GM23338 (cell line): ENCODE results near the gene MRM2. TPM values are rescaled to one million over a fixed set of nuclear protein-coding genes. Genes with fewer than 3 reads are reported as not detected.

ENCODE experiments used
- ATAC-seq: fragments of 200-7000 bp; cut with Tn5 transposase; 3 replicates; pipeline ENCODE4 v1.9.1; 2020
- DNase-seq: peaks from one replicate; pipeline ENCODE4 v3.0.0-alpha.2; 2015; ENCODE audit warnings: low spot score
- H2AFZ ChIP-seq: fragments of 200-600 bp; sonication (generic); 2 replicates; pipeline ENCODE4 v1.8.0; 2016; ENCODE audit warnings: antibody characterized with exemption, mild to moderate bottlenecking, moderate library complexity
- H3F3A ChIP-seq: fragments of 200-600 bp; sonication (generic); replicated peaks from 2 replicates; pipeline ENCODE4 v1.8.0; 2017; ENCODE audit warnings: antibody characterized with exemption, mixed run types, low read depth
- H3K27ac ChIP-seq: fragments of 200-600 bp; sonication (generic); 2 replicates; pipeline ENCODE4 v1.6.1; 2016; ENCODE audit warnings: low read depth
- H3K27me3 ChIP-seq: fragments of 200-600 bp; sonication (generic); 2 replicates; pipeline ENCODE4 v1.8.0; 2016; ENCODE audit warnings: mild to moderate bottlenecking, mixed run types, moderate library complexity; ENCODE audit not compliant: insufficient read depth
- H3K36me3 ChIP-seq: fragments of 200-600 bp; sonication (generic); 2 replicates; pipeline ENCODE4 v1.8.0; 2016; ENCODE audit warnings: mild to moderate bottlenecking; ENCODE audit not compliant: insufficient read depth
- H3K4me1 ChIP-seq: fragments of 200-600 bp; sonication (generic); 2 replicates; pipeline ENCODE4 v1.8.0; 2016; ENCODE audit warnings: mild to moderate bottlenecking, moderate library complexity; ENCODE audit not compliant: insufficient read depth
- H3K4me2 ChIP-seq: fragments of 200-600 bp; sonication (generic); 2 replicates; pipeline ENCODE4 v1.7.1; 2017; ENCODE audit warnings: mixed run types
- H3K4me3 ChIP-seq: fragments of 200-600 bp; sonication (generic); 2 replicates; pipeline ENCODE4 v1.6.1; 2016; ENCODE audit warnings: mixed run types
- H3K79me2 ChIP-seq: fragments of 200-600 bp; sonication (generic); replicated peaks from 2 replicates; pipeline ENCODE4 v1.8.0; 2017; ENCODE audit warnings: mild to moderate bottlenecking; ENCODE audit not compliant: insufficient read depth
- H3K9me2 ChIP-seq: fragments of 200-600 bp; sonication (generic); 2 replicates; pipeline ENCODE4 v1.8.0; 2017; ENCODE audit not compliant: insufficient read depth
- H4K20me1 ChIP-seq: fragments of 200-600 bp; sonication (generic); replicated peaks from 2 replicates; pipeline ENCODE4 v1.8.0; 2017; ENCODE audit warnings: mild to moderate bottlenecking; ENCODE audit not compliant: insufficient read depth
- H3K27ac Mint-ChIP-seq: 2 replicates; pipeline ENCODE4 v1.8.0; 2020; ENCODE audit warnings: inconsistent platforms, mild to moderate bottlenecking, moderate library complexity, mixed read lengths
- H3K27me3 Mint-ChIP-seq: 3 replicates; pipeline ENCODE4 v1.8.0; 2022; ENCODE audit warnings: low read depth, mild to moderate bottlenecking, moderate library complexity, mixed read lengths, inconsistent platforms; ENCODE audit not compliant: insufficient read depth, poor library complexity
- H3K36me3 Mint-ChIP-seq: 3 replicates; pipeline ENCODE4 v1.8.0; 2021; ENCODE audit warnings: low read depth, mild to moderate bottlenecking, inconsistent platforms, moderate library complexity, mixed read lengths
- H3K4me1 Mint-ChIP-seq: 3 replicates; pipeline ENCODE4 v1.8.0; 2020; ENCODE audit warnings: mild to moderate bottlenecking, inconsistent platforms, mixed read lengths
- H3K4me3 Mint-ChIP-seq: 3 replicates; pipeline ENCODE4 v1.8.0; 2021; ENCODE audit warnings: moderate library complexity, mild to moderate bottlenecking, inconsistent platforms, mixed read lengths
- H3K9me3 Mint-ChIP-seq: 3 replicates; pipeline ENCODE4 v1.8.0; 2020; ENCODE audit warnings: moderate library complexity, mild to moderate bottlenecking, inconsistent platforms, mixed read lengths
- CREB1 ChIP-seq: fragments of 250-450 bp; sonication (Bioruptor Pico); IDR thresholded peaks from 2 replicates; pipeline ENCODE4 v1.5.0; 2020; ENCODE audit warnings: low read depth, mild to moderate bottlenecking, moderate library complexity
- CTCF ChIP-seq, 2 experiments: fragments of 200-600 bp in 1 of 2; sonication (generic) in 1 of 2; conservative IDR thresholded peaks; 2 replicates each; pipeline versions ENCODE4 v1.5.1 to v1.6.1; 2016 to 2017; ENCODE audit warnings: antibody characterized with exemption in 2 of 2, low read depth in 2 of 2, mild to moderate bottlenecking in 2 of 2, moderate library complexity in 1 of 2
- ETS1 ChIP-seq: IDR thresholded peaks from 2 replicates; pipeline ENCODE4 v1.6.1; 2016; ENCODE audit warnings: antibody characterized with exemption
- EZH2 ChIP-seq: fragments of 200-600 bp; sonication (generic); IDR thresholded peaks from one replicate; pipeline ENCODE4 v1.8.0; 2017; ENCODE audit warnings: antibody characterized with exemption, mild to moderate bottlenecking, low read depth; ENCODE audit not compliant: unreplicated experiment
- EZH2phosphoT487 ChIP-seq: fragments of 200-600 bp; sonication (generic); IDR thresholded peaks from one replicate; pipeline ENCODE4 v1.8.1; 2018; ENCODE audit warnings: antibody characterized with exemption; ENCODE audit not compliant: unreplicated experiment
- JUNB ChIP-seq: IDR thresholded peaks from one replicate; pipeline ENCODE4 v1.6.1; 2016; ENCODE audit warnings: antibody characterized with exemption; ENCODE audit not compliant: unreplicated experiment
- NANOG ChIP-seq: IDR thresholded peaks from 2 replicates; pipeline ENCODE4 v1.6.1; 2016; ENCODE audit warnings: antibody characterized with exemption, borderline replicate concordance
- POLR2AphosphoS5 ChIP-seq: IDR thresholded peaks from 2 replicates; pipeline ENCODE4 v1.6.1; 2016; ENCODE audit warnings: antibody characterized with exemption, low read depth
- REST ChIP-seq: IDR thresholded peaks from one replicate; pipeline ENCODE4 v1.6.1; 2018; ENCODE audit warnings: antibody characterized with exemption; ENCODE audit not compliant: unreplicated experiment
- ZNF114 ChIP-seq: fragments of 250-450 bp; sonication (Bioruptor Pico); IDR thresholded peaks from 2 replicates; pipeline ENCODE4 v1.5.0; 2020; ENCODE audit warnings: mild to moderate bottlenecking, moderate library complexity
- ZNF331 ChIP-seq: fragments of 250-450 bp; sonication (Bioruptor Pico); IDR thresholded peaks from 2 replicates; pipeline ENCODE4 v1.5.0; 2020; ENCODE audit warnings: low read depth, mild to moderate bottlenecking, moderate library complexity
- ZNF462 ChIP-seq: fragments of 250-450 bp; sonication (Bioruptor Pico); IDR thresholded peaks from 2 replicates; pipeline ENCODE4 v1.5.0; 2020; ENCODE audit warnings: mild to moderate bottlenecking, moderate library complexity
- polyA plus RNA-seq: library from polyadenylated mRNA; unstranded; fragments of >200 nt; fragmentation: Nextera tagmentation; extraction: Ambion mirVana; gene quantifications from 2 replicates; pipeline ENCODE4 v1.2.1, GENCODE V29; 2016
- total RNA-seq: library from RNA; depleted of rRNA; stranded (reverse); fragments of >200 nt; shearing (Covaris generic); gene quantifications from 2 replicates; pipeline ENCODE4 v1.2.3, GENCODE V29; 2014

MRM2 gene
- total and polyA plus RNA-seq, 2 experiments from 2014 or later, result 30.0 to 37.8 TPM

GRCh38 chr7:2211926-2212325 is 30.1 kb downstream of the MRM2 start:
- Histone ChIP-seq H3K36me3 (peaks cover 18% of the 10 kb centered on the region), H3K79me2 (no peaks in the 10 kb centered on the region; the same call in 1 of the 2 replicates), H3K4me1 (no peaks in the 10 kb centered on the region), H3K27me3 (no peaks in the 10 kb centered on the region), H3K4me3 (no peak overlapping the region), H3K27ac (no peak overlapping the region), H3K9me2 (no peaks in the 10 kb centered on the region), H2AFZ (no peak overlapping the region), H3K4me2 (no peak overlapping the region), H3F3A (no peaks in the 10 kb centered on the region), H4K20me1 (0 out of 2 replicates have a peak, but pooled peaks cover 6% of the 10 kb centered on the region)
- DNase-seq (no peak), ATAC-seq (no peak)
- Mint-ChIP-seq H3K27me3 (peaks cover 5% of the 10 kb centered on the region), H3K4me3 (no peak overlapping the region), H3K9me3 (no peaks in the 10 kb centered on the region), H3K4me1 (no peaks in the 10 kb centered on the region), H3K27ac (no peak overlapping the region), H3K36me3 (peaks cover 82% of the 10 kb centered on the region)
- TF ChIP-seq ETS1, result no peak
- no peak for TF ChIP-seq ZNF331 (CRISPR knock-in tag)
- TF ChIP-seq CREB1, result no peak
- TF ChIP-seq POLR2AphosphoS5, result no peak
- TF ChIP-seq ZNF114 (CRISPR knock-in tag), result no peak
- TF ChIP-seq ZNF462 (CRISPR knock-in tag), result no peak
- TF ChIP-seq NANOG, result no peak
- no peak for TF ChIP-seq CTCF (conservative IDR thresholded peaks at IDR 0.05; ENCODE audit: low read depth in 2 of 2)
- no peak for TF ChIP-seq JUNB
- TF ChIP-seq EZH2, result no peak
- TF ChIP-seq REST, result no peak
- TF ChIP-seq EZH2phosphoT487, result no peak
